ENCODE data around the gene RELT.

RELT gene

GRCh38 chr11:73439002-73439843, 63.0 kb downstream of the RELT start:
- no peak for DNase-seq

- no peak for DNase-seq
Observed at GRCh38 chr11:73445980-73446379, 69.8 kb downstream of the RELT start.

- no peak for DNase-seq
Observed at GRCh38 chr11:73446766-73447165, 70.6 kb downstream of the RELT start.
